Neutrophil (primary cell): ENCODE data around the gene CDKN2B-AS1.
A peak's percentile ranks its signal among the peaks of the same experiment; 100 is the strongest.

Source experiments
- H3K27ac ChIP-seq: fragments of 200-600 bp; sonication (generic); 2 replicates; pipeline ENCODE4 v1.5.1; 2016; ENCODE audit warnings: mild to moderate bottlenecking, moderate library complexity
- H3K27me3 ChIP-seq: fragments of 200-600 bp; sonication (generic); 2 replicates; pipeline ENCODE4 v1.6.0; 2016; ENCODE audit warnings: mild to moderate bottlenecking
- H3K36me3 ChIP-seq: fragments of 200-600 bp; sonication (generic); 2 replicates; pipeline ENCODE4 v1.5.1; 2017
- H3K4me1 ChIP-seq, 2 experiments: fragments of 200-600 bp in 1 of 2; sonication (generic) in 1 of 2; 1 replicate in 1 of 2; 2 replicates in 1 of 2; pipeline versions ENCODE4 v1.5.1 to v1.6.1; 2013 to 2016; ENCODE audit warnings: low read depth in 1 of 2, low read length in 1 of 2, mild to moderate bottlenecking in 1 of 2, moderate library complexity in 1 of 2; ENCODE audit not compliant: control insufficient read depth in 1 of 2, insufficient read depth in 1 of 2
- H3K4me3 ChIP-seq, 2 experiments: fragments of 200-600 bp in 1 of 2; sonication (generic) in 1 of 2; 1 replicate in 1 of 2; 2 replicates in 1 of 2; pipeline ENCODE4 v1.5.1; 2013 to 2016; ENCODE audit warnings: low read depth in 1 of 2, low read length in 1 of 2, mild to moderate bottlenecking in 1 of 2, moderate library complexity in 1 of 2
- H3K9me3 ChIP-seq: fragments of 200-600 bp; sonication (generic); 2 replicates; pipeline ENCODE4 v1.5.1; 2016
- TF ChIP-seq, protein P1 (sequence below): fragments of 200-600 bp; sonication (generic); IDR thresholded peaks from 2 replicates; pipeline ENCODE4 v1.5.1; 2016; ENCODE audit warnings: antibody characterized with exemption

CDKN2B-AS1 gene

GRCh38 chr9:21974722-21975409 lies 19.7 kb upstream of the CDKN2B-AS1 start:
- peaks cover 100% of the 10 kb centered on the region for H3K27me3 ChIP-seq
- H3K4me1 ChIP-seq, result peaks cover 6 to 14% of the 10 kb centered on the region in 2 experiments
- no peaks in the 10 kb centered on the region for H3K36me3 ChIP-seq
- H3K9me3 ChIP-seq, result no peaks in the 10 kb centered on the region
- H3K27ac ChIP-seq, result no peak overlapping the region
- H3K4me3 ChIP-seq, result peak overlapping the region in 1 of 2 experiments; percentile 26
- TF ChIP-seq, protein P1, sequence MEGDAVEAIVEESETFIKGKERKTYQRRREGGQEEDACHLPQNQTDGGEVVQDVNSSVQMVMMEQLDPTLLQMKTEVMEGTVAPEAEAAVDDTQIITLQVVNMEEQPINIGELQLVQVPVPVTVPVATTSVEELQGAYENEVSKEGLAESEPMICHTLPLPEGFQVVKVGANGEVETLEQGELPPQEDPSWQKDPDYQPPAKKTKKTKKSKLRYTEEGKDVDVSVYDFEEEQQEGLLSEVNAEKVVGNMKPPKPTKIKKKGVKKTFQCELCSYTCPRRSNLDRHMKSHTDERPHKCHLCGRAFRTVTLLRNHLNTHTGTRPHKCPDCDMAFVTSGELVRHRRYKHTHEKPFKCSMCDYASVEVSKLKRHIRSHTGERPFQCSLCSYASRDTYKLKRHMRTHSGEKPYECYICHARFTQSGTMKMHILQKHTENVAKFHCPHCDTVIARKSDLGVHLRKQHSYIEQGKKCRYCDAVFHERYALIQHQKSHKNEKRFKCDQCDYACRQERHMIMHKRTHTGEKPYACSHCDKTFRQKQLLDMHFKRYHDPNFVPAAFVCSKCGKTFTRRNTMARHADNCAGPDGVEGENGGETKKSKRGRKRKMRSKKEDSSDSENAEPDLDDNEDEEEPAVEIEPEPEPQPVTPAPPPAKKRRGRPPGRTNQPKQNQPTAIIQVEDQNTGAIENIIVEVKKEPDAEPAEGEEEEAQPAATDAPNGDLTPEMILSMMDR, result no peak

DNA sequence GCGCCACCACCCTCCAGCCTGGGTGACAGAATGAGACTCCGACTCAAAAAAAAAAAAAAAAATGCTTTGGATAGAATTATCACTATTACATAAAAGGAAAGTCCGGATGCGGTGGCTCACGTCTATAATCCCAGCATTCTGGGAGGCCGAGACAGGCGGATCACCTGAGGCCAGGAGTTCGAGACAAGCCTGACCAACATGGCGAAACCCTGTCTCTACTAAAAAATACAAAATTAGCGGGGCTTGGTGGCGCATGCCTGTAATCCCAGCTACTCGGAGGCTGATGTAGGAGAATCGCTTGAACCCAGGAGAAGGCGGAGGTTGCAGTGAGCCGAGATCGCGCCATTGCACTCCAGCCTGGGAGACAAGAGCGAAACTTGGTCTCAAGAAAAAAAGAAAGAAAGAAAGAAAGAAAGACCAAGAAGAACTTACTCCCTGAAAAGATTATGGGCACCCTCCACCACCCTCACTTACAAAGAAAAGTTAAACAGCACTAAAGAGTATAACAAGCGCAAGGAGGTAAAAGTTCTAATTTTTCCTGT lies 18.2 kb upstream of the CDKN2B-AS1 start:
- peaks cover 97% of the 10 kb centered on the region for H3K27me3 ChIP-seq
- TF ChIP-seq, protein P1, result no peak
- peaks cover 6 to 14% of the 10 kb centered on the region in 2 experiments for H3K4me1 ChIP-seq
- no peak overlapping the region for H3K4me3 ChIP-seq
- H3K36me3 ChIP-seq, result no peaks in the 10 kb centered on the region
- H3K27ac ChIP-seq, result no peak overlapping the region
- no peaks in the 10 kb centered on the region for H3K9me3 ChIP-seq

GRCh38 chr9:21982391-21982790 lies 12.2 kb upstream of the CDKN2B-AS1 start:
- no peaks in the 10 kb centered on the region for H3K36me3 ChIP-seq
- peaks cover 89% of the 10 kb centered on the region for H3K27me3 ChIP-seq

GRCh38 chr9:21982861-21983560 lies 11.6 kb upstream of the CDKN2B-AS1 start:
- Histone ChIP-seq H3K27me3 (peaks cover 89% of the 10 kb centered on the region), H3K4me1 (peaks cover 6 to 11% of the 10 kb centered on the region in 2 experiments), H3K9me3 (no peaks in the 10 kb centered on the region), H3K27ac (no peak overlapping the region), H3K4me3 (no peak overlapping the region), H3K36me3 (no peaks in the 10 kb centered on the region)
- TF ChIP-seq, protein P1, result no peak

More at GRCh38 chr9:21982391-21982790, 12.2 kb upstream of the CDKN2B-AS1 start:
- H3K4me1 ChIP-seq, result peaks cover 6 to 11% of the 10 kb centered on the region in 2 experiments
- TF ChIP-seq, protein P1, result no peak
- H3K4me3 ChIP-seq, result no peak overlapping the region
- no peaks in the 10 kb centered on the region for H3K9me3 ChIP-seq
- H3K27ac ChIP-seq, result no peak overlapping the region

DNA sequence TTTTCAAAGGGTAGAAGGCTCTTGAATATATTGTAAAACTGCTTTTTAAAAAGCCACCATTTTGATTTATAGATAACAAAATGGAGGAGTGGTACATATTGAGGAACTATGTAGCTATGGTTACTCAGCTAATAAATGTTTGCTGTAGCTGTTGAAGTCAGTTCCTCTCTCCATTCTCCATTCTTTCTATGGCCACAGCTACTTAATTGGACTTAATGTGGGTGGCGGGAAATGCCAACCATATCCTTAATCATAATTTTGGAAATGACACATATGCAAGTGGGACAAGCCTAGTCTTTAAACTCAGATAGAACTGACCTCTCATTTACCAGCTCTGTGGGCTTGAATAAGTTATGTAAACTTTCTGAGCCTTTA lies 11.0 kb upstream of the CDKN2B-AS1 start:
- TF ChIP-seq, protein P1, result no peak
- Histone ChIP-seq H3K9me3 (no peaks in the 10 kb centered on the region), H3K4me3 (no peak overlapping the region), H3K4me1 (peaks cover 6 to 11% of the 10 kb centered on the region in 2 experiments), H3K27me3 (peaks cover 89% of the 10 kb centered on the region), H3K27ac (no peak overlapping the region), H3K36me3 (no peaks in the 10 kb centered on the region)
